GM19463 (cell line): ENCODE results near the gene SNAPC4.
A peak's percentile ranks its signal among the peaks of the same experiment; 100 is the strongest.

Experiments
- ATAC-seq: cut with Tn5 transposase; IDR thresholded peaks from one replicate; pipeline ENCODE4 v1.9.1; 2021; ENCODE audit warnings: mild to moderate bottlenecking, moderate library complexity; ENCODE audit not compliant: unreplicated experiment

Gene SNAPC4, protein sequence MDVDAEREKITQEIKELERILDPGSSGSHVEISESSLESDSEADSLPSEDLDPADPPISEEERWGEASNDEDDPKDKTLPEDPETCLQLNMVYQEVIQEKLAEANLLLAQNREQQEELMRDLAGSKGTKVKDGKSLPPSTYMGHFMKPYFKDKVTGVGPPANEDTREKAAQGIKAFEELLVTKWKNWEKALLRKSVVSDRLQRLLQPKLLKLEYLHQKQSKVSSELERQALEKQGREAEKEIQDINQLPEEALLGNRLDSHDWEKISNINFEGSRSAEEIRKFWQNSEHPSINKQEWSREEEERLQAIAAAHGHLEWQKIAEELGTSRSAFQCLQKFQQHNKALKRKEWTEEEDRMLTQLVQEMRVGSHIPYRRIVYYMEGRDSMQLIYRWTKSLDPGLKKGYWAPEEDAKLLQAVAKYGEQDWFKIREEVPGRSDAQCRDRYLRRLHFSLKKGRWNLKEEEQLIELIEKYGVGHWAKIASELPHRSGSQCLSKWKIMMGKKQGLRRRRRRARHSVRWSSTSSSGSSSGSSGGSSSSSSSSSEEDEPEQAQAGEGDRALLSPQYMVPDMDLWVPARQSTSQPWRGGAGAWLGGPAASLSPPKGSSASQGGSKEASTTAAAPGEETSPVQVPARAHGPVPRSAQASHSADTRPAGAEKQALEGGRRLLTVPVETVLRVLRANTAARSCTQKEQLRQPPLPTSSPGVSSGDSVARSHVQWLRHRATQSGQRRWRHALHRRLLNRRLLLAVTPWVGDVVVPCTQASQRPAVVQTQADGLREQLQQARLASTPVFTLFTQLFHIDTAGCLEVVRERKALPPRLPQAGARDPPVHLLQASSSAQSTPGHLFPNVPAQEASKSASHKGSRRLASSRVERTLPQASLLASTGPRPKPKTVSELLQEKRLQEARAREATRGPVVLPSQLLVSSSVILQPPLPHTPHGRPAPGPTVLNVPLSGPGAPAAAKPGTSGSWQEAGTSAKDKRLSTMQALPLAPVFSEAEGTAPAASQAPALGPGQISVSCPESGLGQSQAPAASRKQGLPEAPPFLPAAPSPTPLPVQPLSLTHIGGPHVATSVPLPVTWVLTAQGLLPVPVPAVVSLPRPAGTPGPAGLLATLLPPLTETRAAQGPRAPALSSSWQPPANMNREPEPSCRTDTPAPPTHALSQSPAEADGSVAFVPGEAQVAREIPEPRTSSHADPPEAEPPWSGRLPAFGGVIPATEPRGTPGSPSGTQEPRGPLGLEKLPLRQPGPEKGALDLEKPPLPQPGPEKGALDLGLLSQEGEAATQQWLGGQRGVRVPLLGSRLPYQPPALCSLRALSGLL (N-terminal part only)

GRCh38 chr9:136400038-136400834 is at the start of gene SNAPC4:
SNAPC4 (minus strand) TSS chr9:136400170; CDS start chr9:136398428, 1,742 bp downstream.
- ATAC-seq = peak; percentile 69

DNA sequence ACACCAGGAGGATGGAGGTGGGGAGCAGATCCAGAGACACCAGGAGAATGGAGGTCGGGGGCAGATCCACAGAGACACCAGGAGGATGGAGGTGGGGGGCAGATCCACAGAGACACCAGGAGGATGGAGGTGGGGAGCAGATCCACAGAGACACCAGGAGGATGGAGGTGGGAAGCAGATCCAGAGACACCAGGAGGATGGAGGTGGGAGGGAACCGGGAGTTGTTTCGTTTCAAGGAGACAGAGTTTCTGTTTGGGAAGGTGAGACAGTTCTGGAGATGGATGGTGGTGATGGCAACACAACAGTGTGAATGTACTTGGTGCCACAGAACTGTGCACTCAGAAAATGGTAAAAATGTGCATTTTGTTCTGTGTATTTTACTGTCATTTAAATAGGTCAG is 48.7 kb upstream of the SNAPC4 start:
- ATAC-seq = no peak

DNA sequence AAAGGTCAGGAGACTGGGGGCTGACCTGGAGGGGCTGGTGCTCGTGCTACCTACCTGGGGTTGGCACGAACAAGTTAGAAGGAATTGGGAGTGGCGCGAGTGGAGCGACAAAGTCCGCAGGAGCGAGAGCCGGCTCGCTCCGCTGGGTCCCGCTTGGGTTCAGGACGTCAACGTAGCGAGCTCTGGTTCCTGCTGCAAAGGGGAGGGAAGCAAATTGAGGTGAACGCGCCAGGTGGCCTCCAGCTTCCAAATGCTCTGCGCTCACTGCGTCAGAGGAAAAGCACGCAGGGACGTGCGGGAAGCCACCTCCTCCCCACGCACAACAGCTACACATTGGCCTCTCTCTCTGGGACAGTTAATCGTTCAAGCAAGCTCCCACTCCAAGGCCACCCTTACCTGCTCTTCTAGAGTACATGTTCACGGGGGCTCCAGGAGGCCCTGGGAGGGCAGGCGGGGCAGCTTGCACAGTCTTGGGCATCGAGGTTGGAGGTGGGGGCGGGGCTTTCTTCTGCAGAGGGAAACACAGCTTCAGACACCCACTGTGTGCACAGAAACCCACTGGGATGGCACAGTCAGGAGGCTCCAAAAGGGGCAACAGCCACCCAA is 47.3 kb upstream of the SNAPC4 start:
- no peak for ATAC-seq

- no peak for ATAC-seq
These were observed 45.8 kb upstream of the SNAPC4 start for GRCh38 chr9:136445799-136446198.

DNA sequence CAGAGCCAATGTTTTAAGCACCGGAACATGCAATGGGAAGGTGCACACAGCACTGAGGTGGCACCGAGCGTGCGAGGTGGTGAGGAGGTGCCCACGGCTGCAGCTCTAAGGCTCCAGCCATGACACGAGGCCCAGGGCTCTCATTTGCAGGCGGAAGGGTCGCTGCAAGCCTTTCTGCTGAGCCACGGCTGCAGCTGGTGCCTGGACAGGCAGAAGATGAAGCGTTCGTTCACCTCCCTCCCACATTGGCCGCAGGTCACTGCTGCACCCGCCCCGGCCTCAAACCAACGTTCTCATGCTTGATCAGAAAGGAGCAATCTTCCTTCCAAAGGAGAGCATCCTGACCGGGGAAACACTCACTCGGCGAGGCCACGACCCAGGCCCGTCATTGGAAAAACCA is 44.1 kb upstream of the SNAPC4 start:
- no peak for ATAC-seq

GRCh38 chr9:136443687-136444086 is 43.7 kb upstream of the SNAPC4 start:
- ATAC-seq = no peak

DNA sequence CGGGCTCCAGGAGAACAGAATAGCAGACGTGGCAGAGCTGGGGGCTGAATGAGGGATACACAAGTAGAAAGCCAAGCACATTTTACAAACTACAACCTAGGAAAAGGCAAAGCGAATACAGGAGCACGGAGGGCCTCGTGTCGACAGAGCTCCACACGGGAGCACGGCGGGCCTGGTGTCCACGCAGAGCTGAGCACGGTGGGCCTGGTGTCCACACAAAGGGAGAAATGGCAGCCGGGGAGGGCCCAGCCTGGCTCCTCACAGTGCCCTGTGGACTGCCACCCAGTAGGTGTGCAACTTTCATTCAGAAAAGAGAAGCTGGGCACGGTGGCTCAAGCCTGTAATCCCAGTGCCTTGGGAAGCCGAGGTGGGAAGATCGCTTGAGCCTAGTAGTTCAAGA is 43.1 kb upstream of the SNAPC4 start:
- no peak for ATAC-seq

- ATAC-seq = no peak
These were observed 42.3 kb upstream of the SNAPC4 start for GRCh38 chr9:136442265-136442664.

GRCh38 chr9:136441681-136442245 is 41.8 kb upstream of the SNAPC4 start:
- no peak for ATAC-seq

GRCh38 chr9:136441191-136441680 is 41.3 kb upstream of the SNAPC4 start:
- no peak for ATAC-seq

DNA sequence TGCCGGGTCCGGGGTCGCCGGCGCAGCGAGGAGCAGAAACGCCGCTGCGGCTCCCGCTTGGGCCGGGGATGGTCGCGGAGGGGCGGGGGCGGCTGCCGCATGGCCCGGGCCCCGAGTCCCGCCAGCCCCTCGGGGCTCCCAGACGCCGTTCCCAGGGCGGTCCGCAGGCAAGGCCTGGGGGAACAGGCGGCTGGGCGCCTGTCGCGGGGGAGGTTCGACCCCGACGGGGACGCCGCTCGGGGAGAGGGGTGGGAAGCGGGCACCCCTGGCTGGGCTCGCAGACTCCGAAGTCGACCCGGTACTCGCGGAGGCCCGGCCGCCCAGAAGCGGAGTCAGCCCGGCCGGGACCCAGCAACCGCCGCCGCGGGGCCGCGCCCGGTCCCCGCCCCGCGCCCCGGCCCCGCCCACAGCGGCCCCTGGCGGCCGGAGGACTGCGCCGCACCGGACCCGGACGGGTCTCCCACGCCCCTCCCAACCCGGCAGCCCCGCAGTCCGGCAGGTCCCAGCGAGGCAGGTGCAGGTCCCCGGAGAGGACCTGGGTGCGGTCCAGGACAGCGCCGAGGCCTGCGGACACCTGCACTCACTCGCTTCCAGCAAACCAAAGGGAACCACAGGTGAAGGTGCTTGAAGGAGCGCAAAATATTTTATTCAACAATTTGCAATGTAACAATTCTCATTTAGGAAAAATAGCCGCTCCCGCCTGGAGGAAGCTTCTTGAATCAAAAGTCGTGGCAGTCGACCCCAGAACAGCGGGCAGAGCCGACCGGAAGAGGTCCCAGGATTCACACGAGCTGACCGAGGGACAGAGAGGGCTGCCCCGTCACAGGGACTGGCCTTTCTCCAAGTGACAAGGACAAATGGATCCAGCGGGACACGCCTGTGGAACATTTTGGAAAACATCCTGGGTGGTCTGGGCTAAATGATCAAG is 39.8 kb upstream of the SNAPC4 start, which contains the start of gene INPP5E:
Gene INPP5E, minus strand, starts transcription at position 365 of the 928 bp plus-strand sequence. CDS start 426 bp downstream, outside the sequence.
- ATAC-seq = peak; percentile 69

GRCh38 chr9:136438548-136439480 is 38.8 kb upstream of the SNAPC4 start:
- ATAC-seq = peak; percentile 56

- ATAC-seq = no peak
These were observed 38.0 kb upstream of the SNAPC4 start for GRCh38 chr9:136437839-136438547.

- ATAC-seq = no peak
These were observed 37.5 kb upstream of the SNAPC4 start for GRCh38 chr9:136437430-136437829.

- ATAC-seq = no peak
These were observed 36.2 kb upstream of the SNAPC4 start for GRCh38 chr9:136436055-136436634.
